ENCODE measurements around the gene CDH4. TPM values are rescaled to one million over a fixed set of nuclear protein-coding genes. Genes with fewer than 3 reads are reported as not detected.

Gene CDH4
- total RNA-seq, 4 donors from 2014 or later = under 0.01 to 0.56 (median 0.19) TPM; not detected in 1

GRCh38 chr20:61236713-61237112, 15.3 kb upstream of the CDH4 start:
- TF ChIP-seq, protein P1, sequence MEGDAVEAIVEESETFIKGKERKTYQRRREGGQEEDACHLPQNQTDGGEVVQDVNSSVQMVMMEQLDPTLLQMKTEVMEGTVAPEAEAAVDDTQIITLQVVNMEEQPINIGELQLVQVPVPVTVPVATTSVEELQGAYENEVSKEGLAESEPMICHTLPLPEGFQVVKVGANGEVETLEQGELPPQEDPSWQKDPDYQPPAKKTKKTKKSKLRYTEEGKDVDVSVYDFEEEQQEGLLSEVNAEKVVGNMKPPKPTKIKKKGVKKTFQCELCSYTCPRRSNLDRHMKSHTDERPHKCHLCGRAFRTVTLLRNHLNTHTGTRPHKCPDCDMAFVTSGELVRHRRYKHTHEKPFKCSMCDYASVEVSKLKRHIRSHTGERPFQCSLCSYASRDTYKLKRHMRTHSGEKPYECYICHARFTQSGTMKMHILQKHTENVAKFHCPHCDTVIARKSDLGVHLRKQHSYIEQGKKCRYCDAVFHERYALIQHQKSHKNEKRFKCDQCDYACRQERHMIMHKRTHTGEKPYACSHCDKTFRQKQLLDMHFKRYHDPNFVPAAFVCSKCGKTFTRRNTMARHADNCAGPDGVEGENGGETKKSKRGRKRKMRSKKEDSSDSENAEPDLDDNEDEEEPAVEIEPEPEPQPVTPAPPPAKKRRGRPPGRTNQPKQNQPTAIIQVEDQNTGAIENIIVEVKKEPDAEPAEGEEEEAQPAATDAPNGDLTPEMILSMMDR (IDR thresholded peaks at IDR 0.05) = no peak
- ATAC-seq (ENCODE audit: low FRiP score) (no peak), DNase-seq (ENCODE audit: low spot score) (no peak)

GRCh38 chr20:61238813-61239212, 13.2 kb upstream of the CDH4 start:
- DNase-seq (ENCODE audit: low spot score) (no peak), ATAC-seq (ENCODE audit: low FRiP score) (no peak)
- TF ChIP-seq, protein P1 (IDR thresholded peaks at IDR 0.05) = no peak

DNA sequence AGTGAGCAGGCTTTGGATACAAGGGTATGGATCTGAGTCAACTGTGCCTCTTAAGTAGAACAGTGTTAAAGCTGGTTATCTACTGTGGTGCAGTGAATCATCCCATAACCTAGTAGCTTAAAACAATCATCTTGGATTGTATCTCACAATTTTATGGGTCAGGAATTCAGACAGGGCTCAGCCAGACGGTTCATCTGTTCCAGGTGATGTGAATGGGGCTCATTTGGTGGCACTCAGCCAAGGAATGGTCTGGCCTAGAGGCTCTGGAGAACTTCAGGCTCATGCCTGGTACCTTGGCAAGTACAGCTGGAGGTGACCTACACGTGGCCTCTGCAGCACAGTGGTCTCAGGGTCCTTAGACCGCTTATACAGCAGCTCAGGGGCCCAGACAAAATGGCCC, 11.2 kb upstream of the CDH4 start:
- DNase-seq (ENCODE audit: low spot score) (no peak), ATAC-seq (ENCODE audit: low FRiP score) (no peak)
- TF ChIP-seq, protein P1 (IDR thresholded peaks at IDR 0.05) = no peak

DNA sequence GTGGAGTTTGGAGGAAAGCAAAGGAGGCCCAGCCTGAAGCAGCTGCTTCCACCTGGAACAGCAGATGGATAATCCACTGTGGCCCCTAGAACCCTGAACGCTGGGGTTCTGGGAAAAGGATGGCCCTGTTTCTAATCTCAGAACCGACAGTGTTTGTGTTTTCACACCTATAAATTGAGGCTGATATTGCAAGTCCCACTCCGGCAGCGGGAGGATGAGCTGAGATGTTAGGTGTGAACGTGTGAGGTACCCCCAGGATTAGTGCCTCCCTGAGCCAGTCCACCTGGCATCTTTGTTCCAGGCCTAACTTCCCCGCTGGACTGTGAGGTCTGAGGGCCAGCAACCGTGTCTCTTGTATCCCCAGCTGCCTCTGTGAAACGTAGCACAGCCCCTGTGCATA, 7.8 kb upstream of the CDH4 start:
- DNase-seq (ENCODE audit: low spot score) = no peak
- ATAC-seq (ENCODE audit: low FRiP score) = no peak
- TF ChIP-seq, protein P1 (IDR thresholded peaks at IDR 0.05) = no peak

- ATAC-seq (ENCODE audit: low FRiP score) (no peak), DNase-seq (ENCODE audit: low spot score) (no peak)
- TF ChIP-seq, protein P1 (IDR thresholded peaks at IDR 0.05) = no peak
Measured at GRCh38 chr20:61246269-61246668, 5.8 kb upstream of the CDH4 start.

DNA sequence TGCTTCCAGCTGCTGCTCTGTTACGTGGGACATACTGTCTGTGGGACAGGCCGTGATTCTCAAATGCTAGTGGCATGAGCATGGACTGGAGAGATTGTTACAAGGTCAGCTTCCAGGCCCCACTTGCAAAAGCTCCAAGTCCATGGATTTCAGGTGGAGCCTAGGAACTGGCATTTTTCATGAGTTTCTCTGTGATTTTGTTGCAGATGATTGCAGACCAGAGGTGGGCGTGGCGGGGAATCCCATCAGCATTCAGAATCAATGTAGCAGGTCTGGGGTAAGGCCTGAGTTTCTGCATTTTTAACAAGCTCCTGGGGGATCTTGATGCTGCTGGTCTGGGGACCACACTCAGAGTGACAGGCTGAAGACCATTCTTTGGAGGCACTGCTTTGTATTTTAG, 2.4 kb upstream of the CDH4 start:
- TF ChIP-seq, protein P1 (IDR thresholded peaks at IDR 0.05) = no peak
- DNase-seq (ENCODE audit: low spot score) = no peak
- ATAC-seq (ENCODE audit: low FRiP score) = no peak

GRCh38 chr20:61252601-61253263, 671 bp downstream of the CDH4 start:
- TF ChIP-seq, protein P1 (IDR thresholded peaks at IDR 0.05) = no peak
- no peak for DNase-seq (ENCODE audit: low spot score)
- ATAC-seq (ENCODE audit: low FRiP score) = peak; percentile 20
